ENCODE measurements around the gene HSPA12B. TPM values are rescaled to one million over a fixed set of nuclear protein-coding genes. Genes with fewer than 3 reads are reported as not detected.

The HSPA12B gene
- total RNA-seq, 1 experiment from 2014 or later = not detected

Other genes starting within 250 kb of the HSPA12B start
- gene GFRA4, start 69.3 kb upstream of the HSPA12B start, total RNA-seq (2014; rRNA removed; shearing (Covaris generic)) = not detected in 2 replicates
- 3.0 and 3.6 TPM in 2 replicates for gene ADAM33, start 50.7 kb upstream of the HSPA12B start, total RNA-seq (2014; rRNA removed; shearing (Covaris generic))
- not detected in 2 replicates for gene SIGLEC1, start 20.1 kb upstream of the HSPA12B start, total RNA-seq (2014; rRNA removed; shearing (Covaris generic))
- 52.7 and 73.8 TPM in 2 replicates for gene ADISSP, start 35.1 kb downstream of the HSPA12B start, total RNA-seq (2014; rRNA removed; shearing (Covaris generic))
- gene SPEF1, start 48.8 kb downstream of the HSPA12B start, total RNA-seq (2014; rRNA removed; shearing (Covaris generic)) = 0.78 TPM in 1 of 2 replicates, not detected in the other
- gene CENPB, start 54.1 kb downstream of the HSPA12B start, total RNA-seq (2014; rRNA removed; shearing (Covaris generic)) = 65.2 and 122 TPM in 2 replicates
- gene CDC25B, start 63.6 kb downstream of the HSPA12B start, total RNA-seq (2014; rRNA removed; shearing (Covaris generic)) = 133 and 136 TPM in 2 replicates
- 28.5 and 29.7 TPM in 2 replicates for gene AP5S1, start 87.9 kb downstream of the HSPA12B start, total RNA-seq (2014; rRNA removed; shearing (Covaris generic))
- 19.3 and 23.4 TPM in 2 replicates for gene MAVS, start 114.1 kb downstream of the HSPA12B start, total RNA-seq (2014; rRNA removed; shearing (Covaris generic))
- gene PANK2, start 156.7 kb downstream of the HSPA12B start, total RNA-seq (2014; rRNA removed; shearing (Covaris generic)) = 60.7 and 79.3 TPM in 2 replicates

Measured in RPMI7951 (cell line).